HG03280 (cell line): Measurements from ENCODE around the gene COL11A1.
A peak's percentile ranks its signal among the peaks of the same experiment; 100 is the strongest.
"Not testable (repeated sequence)": the region's sequence is repeated elsewhere in the genome, so short reads cannot be mapped to it uniquely, and the experiment has no call there.

Experiments used
- ATAC-seq: cut with Tn5 transposase; IDR thresholded peaks from one replicate; pipeline ENCODE4 v1.9.1; 2021; ENCODE audit warnings: mild to moderate bottlenecking, moderate library complexity; ENCODE audit not compliant: unreplicated experiment

The COL11A1 gene

DNA sequence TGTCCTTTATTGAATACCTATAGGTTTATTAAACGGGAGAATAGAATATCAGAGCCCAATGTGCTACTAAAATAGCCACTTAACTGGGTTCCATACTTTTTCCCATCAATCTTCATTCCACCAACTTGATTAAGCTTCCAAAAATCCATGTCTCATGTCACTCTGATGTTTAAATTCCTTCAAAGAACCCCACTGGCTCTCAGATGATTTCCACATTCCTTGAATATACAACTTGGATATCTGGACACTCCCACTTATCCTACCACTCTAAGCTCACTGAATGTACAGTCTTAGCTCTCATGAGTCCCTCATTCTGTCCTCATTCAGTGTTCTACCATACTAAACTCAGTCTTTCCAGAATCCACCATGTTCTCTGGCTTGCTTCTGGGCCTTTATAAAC is 21.1 kb downstream of the COL11A1 start:
- no peak for ATAC-seq

DNA sequence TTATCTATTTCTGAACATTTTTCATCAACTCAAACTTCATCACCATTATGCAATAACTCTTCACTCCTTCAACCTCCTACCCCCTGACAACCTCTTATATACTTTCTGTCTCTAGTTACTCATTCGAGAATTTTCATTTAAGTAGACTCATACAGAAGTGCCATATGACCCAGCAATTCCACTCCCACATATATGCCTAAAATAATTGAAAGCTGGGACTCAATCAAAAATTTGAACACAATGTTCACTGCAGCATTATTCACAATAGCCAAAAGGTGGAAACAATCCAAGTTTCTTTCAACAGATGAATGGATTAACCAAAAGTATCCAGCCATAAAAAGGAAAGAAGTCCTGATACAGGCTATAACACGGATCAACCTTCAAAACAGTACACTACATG is 24.1 kb downstream of the COL11A1 start:
- no peak for ATAC-seq

DNA sequence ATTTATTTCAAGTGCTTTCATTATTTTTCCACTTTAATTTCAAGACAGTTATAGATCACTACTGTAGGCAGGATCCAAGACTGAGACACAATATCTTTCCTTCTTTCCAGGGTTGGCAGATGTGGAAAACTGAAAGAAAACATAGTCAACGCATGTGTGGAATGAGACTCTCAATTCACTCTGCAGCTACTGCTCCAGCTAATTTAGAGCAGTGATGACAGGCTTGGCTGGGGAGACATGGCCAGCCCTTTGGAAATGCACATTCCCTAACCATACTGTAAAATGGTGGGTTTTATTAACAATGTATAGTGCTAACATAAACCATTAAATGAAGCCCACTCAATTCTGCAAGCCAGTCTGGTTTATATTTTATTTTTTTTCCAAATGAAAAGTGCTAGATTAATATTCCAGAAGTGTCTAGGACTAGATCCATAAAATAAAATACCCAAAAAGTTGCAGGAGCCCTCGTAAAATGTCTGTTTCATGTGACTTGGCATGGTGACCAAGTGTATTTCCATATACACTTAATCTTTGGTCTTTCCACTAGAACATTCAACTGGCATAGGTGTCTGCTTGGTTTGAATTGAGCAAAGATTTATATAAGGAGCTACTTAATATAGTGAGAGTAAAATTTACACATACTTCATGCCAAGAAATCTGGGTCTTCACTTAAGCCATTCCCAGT is 32.9 kb downstream of the COL11A1 start:
- no peak for ATAC-seq

DNA sequence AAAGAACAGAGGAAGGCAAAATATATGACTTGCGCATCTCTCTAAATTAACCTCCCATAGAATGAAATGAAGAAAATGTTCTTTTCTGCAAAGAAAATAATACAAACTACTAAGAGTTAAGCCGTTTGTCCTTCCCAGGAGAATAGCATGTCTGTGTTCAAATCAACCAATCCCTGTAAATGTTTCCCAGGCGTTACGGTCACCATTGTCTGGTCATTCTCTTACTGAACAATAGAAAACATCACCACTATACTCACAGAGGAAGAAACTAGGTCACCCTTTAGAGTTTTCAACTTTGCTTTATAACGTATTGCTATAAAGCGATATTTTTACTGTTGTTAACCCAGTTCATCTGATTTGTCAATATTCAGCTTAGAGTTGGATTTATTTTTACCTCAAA is 34.1 kb downstream of the COL11A1 start:
- no peak for ATAC-seq

DNA sequence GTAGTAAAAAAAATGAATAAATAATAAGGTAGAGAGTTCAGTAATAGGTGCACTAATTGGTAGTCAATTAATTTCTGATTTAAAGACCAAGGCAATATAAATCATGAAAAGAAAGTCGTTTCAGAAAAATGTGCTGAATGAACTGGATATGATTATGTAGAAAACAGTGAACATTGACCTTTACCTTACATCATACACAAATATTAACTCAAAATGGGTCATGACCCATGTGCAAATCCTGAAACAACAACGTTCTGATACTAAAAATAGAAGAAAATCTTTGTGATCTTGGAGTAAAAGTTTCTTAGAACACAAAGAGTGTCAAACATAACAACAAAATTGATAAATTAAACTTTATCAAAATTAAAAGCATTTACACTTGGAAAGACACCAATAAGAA is 39.1 kb downstream of the COL11A1 start:
- no peak for ATAC-seq

DNA sequence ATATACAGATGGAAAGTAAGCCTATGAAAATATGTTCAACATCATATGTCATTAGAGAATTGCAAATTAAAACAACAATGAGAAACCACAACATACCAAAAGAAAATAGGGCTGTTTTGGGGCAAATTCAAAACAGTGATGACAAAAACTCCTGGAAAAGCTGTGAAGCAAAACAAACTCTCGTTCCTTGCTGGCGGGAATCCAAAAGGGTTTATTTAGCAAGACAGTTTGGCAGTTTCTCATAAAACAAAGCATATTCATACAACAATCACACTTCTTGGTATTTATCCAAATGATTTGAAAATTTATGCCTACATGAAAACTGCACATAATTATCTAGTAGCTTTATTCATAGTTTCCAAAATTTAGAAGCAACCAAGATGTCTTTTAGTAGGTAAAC is 44.4 kb downstream of the COL11A1 start:
- no peak for ATAC-seq

DNA sequence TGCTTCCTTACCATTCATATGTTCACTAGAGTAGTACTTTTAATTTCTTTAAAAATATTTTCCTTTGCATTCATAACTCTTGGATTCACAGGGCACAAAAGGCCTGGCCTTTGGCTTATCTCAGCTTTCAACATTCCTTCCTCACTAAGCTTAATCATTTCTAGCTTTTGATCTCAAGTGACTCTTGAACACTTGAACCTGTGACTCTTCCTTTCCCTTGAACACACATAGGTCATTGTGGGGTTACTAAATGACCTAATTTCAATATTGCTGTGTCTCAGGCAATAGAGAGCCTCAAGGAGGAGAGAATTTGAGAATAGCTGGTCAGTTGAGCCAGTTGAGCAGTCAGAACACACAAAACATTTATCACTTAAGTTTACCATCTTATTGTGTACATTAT is 49.9 kb downstream of the COL11A1 start:
- no peak for ATAC-seq

DNA sequence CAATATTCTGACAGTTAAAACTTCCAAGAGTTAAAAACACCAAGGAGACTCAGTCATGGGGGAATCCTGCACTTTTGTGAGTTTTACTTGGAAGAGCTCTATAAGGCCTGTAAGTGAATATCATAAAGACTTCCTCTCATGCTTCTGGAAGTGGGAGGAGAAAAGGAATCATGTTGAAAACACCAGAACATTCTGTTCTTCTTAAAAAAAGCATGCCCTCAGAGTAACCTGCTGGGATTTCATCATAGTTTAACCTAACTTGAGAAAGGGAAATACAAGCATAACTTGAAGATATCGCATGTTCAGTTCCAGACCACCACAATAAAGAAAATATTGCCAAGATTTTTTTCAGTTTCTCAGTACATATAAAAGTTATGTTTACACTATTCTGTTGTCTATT is 51.9 kb downstream of the COL11A1 start:
- ATAC-seq: no peak

DNA sequence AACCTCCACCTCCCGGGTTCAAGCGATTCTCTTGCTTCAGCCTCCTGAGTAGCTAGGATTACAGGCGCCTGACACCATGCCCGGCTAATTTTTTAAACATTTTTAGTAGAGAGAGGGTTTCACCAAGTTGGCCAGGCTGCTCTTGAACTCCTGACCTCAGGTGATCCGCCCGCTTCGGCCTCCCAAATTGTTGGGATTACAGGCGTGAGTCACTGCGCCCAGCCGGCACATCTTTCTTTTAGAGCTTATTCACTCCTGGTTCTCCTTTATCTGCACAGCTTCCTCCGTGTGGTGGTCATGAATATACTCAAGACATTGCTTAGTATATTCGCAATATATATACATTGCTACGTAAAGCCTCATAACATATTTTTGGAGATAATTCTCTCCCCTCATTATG is 80.2 kb downstream of the COL11A1 start:
- not testable (repeated sequence) for ATAC-seq

DNA sequence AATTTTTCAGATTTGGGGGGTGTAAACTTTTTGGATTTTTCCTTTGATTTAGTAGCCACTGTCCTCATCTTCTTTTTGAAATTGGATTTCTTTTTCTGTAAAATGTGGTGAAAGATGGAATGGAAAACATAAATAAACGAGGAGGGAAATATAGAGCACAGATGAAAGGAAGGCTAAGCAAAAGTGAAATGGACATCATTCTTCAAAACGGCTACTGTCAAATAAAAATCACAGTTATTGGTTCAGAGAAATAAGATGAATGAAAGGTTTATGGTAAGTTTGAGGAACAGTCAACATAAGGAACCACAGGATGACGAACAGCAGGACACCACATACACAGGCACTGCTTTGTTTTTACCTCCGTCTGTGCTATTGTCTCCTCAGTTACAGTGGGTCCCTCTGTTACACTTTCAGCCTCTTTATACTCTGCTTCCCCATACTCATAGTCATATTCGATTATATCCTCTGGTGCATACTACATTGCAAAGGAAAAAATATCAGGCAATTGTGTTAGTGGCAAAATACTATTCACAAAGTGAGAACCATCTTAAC is 82.4 kb downstream of the COL11A1 start:
- no peak for ATAC-seq

DNA sequence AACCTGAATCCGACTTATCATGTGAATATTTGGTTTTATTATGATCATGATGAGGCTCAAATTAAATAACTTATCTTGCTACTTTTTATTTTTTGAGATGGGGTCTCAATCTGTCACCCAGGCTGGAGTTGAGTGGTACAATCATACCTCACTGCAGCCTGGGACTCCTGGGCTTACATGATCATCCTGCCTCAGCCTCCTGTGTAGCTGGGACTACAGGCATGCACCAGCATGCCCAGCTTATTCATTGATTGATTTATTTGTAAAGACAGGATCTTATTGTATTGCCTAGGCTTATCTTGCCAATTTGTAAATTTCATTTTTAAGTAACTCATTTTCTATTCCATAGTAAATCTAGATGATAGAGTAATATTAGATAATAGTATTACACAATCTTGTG is 84.3 kb downstream of the COL11A1 start:
- ATAC-seq: no peak

DNA sequence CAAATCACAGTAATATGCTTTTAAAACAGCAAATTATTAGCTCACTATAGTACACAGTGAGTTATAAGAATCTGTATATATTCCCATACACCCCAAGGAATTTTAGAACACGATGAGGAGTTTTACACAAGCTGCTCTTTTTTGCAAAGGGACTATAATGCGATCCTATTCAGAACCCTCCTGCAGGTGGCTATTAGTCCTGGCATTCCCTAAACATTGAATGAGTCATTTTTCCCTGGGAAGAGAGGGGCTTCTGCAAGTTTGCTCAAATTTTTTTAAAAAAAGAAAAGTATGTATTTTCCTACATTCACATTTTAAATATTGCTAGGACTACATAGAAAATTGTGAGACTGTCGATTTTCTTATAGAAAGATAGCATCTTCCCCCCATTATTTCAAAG is 106.3 kb downstream of the COL11A1 start:
- ATAC-seq: no peak

DNA sequence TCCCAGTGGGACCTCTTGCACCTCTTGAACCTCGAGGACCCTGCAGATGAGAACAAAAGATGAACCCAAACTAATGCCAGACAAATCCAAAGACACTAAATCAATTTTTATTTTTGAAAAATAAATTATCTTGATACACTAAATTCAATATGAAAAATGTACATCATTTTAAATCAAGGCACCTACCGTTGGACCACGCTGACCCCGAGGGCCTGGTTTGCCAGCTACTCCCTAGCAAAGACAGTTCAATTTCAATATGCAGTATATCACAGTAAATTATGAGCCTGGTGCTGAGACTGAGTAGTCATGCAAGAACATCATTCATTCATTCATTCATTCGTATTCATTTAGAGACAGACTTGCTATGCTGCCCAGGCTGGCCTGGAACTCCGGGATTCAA is 129.4 kb downstream of the COL11A1 start:
- ATAC-seq: no peak

DNA sequence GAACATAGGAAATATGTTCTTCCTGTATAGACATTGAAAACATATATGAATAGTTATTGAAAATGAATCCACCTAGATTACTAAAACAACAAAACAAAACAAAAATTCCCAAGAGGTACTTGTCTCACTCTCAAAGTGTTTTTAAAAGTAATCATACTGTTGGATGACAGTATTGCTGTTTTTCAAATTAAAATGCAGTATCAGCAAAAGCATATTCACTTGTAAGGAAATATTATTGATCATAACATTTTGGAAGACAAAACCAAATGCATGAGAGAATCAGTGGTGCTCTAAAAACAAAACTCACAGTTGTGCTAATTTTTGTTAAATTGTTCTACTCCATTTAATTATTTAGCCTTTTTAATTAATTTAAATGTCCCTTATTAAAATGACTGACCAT is 131.0 kb downstream of the COL11A1 start:
- no peak for ATAC-seq

DNA sequence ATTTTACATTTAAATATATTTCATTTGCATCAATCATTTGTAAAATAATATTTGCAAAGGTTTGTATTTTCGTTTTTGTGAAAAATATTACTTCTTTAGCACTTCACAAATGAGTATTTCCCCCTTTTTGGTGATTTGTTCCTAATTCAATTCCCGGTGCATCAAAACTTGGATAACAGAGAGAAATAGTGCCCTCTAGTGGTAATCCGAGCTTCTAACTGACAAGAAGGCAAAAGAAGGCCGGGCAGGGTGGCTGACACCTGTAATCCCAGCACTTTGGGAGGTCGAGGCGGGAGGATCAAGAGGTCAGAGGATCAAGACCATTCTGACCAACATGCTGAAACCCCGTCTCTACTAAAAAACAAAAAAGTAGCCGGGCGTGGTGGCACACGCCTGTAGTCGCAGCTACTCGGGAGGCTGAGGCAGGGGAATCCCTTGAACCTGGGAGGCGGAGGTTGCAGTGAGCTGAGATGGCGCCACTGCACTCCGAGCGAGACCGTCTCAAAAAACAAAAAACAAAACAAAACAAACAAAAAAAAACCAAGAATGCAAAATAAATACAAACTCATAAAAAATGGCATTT is 137.7 kb downstream of the COL11A1 start:
- peak; percentile 68 for ATAC-seq

DNA sequence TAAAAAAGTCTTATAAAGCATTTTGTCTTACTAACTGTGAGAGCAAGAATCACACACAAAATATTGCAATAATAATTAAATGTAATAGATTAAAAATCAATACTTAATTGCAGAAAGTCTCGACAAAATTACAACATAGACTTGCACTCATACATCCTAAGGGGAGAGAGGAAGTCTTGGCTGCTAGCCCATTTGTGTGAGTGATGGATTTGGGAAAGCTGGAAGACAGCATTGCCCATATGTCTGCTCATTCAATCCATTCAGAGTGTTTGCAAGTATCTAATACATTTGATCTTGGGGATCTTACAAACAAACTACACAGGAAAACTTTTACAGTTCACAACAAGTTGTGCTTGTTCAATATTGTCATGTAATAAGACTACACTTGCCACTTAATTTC is 140.5 kb downstream of the COL11A1 start:
- no peak for ATAC-seq

DNA sequence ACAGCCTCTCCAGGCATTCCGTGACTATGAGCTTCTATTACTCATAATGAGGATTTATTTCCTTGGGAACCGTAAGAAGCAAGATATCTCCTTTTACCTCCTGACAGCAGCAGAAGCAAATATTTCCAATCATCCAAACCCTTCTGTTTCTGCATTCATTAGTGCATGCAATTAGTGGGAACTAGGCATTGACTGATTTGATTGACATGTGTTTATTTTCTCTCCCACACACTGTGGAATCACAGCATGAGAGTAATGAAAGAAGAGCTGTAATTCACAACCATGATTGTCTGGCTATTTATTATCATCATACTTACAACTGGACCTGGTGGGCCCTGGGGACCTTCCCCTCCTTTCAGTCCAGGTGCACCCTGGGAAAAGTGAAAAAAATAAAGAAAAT is 146.8 kb downstream of the COL11A1 start:
- ATAC-seq: no peak

DNA sequence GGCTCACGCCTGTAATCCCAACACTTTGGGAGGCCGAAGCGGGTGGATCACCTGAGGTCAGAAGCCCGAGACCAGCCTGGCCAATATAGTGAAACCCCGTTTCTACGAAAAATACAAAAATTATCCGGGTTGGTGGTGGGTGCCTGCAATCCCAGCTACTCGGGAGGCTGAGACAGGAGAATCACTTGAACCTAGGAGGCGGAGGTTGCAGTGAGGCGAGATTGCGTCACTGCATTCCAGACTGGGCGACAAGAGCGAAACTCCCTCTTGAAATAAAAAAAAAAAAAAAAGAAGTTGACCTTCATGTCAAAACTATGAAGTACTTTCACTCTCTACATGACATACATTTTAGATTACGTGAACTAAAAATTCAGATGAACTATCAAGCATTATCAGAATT is 153.7 kb downstream of the COL11A1 start:
- no peak for ATAC-seq

DNA sequence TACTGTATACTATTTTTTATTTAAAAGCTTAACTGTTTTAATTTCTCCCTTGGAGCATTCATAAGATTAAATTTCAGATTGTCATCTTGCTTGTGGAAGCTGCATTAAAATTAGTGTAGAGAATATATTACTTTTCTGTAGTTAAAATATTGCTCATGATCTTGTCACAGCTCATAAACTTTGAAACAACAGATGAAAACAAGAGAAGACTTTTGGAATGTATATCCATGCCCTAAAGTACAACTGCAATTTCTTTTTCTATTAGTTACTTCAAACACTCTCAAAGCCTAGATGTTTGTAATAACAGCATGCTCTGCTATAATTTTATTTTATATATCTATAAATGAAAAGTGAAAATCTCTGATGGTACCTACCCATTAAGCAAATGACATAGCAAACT is 155.9 kb downstream of the COL11A1 start:
- no peak for ATAC-seq

DNA sequence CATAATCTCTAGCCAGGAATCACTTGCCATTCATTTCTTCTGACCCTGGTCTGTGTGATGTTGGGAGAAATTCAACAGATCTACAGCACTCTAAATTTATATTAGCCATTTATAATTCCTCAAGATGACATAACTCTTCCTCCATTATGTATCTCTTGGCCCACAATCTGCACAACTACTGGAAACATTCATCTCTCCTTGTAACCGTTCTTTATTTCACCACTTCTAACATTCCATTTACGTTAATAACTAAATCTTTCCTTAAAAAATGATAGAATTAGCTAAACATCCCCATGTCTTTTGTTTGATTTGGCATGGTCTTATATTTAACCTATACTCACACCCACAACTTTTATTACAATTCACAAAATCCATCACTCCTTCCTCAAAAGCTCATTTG is 166.0 kb downstream of the COL11A1 start:
- ATAC-seq: no peak

DNA sequence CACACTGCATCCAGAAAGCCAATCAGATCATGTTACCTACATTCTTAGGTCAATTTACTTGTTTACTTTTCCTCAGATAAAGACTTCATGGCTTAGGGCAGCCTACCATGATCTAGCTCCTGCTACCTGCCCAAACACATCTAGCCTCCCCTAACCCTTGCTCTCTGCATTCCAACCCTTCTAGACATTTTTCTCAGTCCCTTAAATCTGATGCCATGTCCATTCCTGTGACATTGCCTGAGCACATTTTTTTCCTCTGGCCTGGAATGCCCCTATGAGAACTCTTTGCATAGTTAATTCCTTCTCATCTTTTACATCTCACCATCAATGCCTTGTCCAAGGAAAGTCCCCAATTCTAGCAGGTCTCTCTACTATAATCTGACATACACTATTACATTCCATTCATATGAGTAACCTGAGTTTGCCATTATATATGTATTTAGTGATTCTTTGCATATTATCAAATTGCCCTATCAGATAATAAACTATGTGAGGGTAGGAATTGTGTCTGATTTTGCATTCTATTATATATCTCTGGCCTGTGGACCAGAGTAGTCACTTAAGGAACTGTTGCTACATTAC is 166.9 kb downstream of the COL11A1 start:
- ATAC-seq: no peak

DNA sequence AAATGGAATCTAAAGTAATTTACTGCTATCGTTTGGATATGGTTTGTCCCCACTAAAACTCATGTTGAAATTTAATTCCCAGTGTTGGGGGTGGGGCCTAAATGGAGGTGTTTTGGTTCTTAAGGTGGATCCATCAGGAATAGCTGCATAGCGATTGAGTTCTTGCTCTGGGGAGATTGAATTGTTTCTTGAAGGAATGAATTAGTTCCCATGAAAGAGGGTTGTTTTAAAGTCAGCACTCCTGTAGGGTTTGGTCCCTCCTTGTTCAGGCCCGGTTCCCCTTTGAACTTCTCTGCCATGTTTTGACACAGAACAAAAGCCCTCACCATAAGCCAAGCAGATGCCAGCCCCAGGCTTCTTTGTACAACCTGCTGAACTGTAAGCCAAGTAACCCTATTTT is 170.9 kb downstream of the COL11A1 start:
- no peak for ATAC-seq
